Breast epithelium (tissue), 3 donors: Measurements from ENCODE around the gene SYNPO.

ENCODE experiments used
- CTCF ChIP-seq, 3 donors: fragments of 450-650 bp; IDR thresholded peaks; one replicate each; pipeline ENCODE4 v1.5.1; 2016 to 2017; ENCODE audit warnings: antibody characterized with exemption in 3 of 3, mild to moderate bottlenecking in 3 of 3, moderate library complexity in 3 of 3
- POLR2A ChIP-seq: fragments of 450-650 bp; IDR thresholded peaks from one replicate; pipeline ENCODE4 v1.6.1; 2016; ENCODE audit warnings: antibody characterized with exemption, mild to moderate bottlenecking, moderate library complexity
- POLR2AphosphoS5 ChIP-seq, 3 donors: sonication (generic); formaldehyde crosslinking; IDR thresholded peaks; one replicate each; pipeline ENCODE4 v1.6.1; 2017; ENCODE audit warnings: antibody characterized with exemption in 3 of 3

GRCh38 chr5:150625831-150626746 is 14.4 kb upstream of the SYNPO start:
- no peak for TF ChIP-seq CTCF (IDR thresholded peaks at IDR 0.05)
- no peak for TF ChIP-seq POLR2A
- TF ChIP-seq POLR2AphosphoS5 (IDR thresholded peaks at IDR 0.05) = no peak
